Measurements from ENCODE around the gene CWH43.
"Not testable (repeated sequence)": the region's sequence is repeated elsewhere in the genome, so short reads cannot be mapped to it uniquely, and the experiment has no call there.

CWH43 gene

DNA sequence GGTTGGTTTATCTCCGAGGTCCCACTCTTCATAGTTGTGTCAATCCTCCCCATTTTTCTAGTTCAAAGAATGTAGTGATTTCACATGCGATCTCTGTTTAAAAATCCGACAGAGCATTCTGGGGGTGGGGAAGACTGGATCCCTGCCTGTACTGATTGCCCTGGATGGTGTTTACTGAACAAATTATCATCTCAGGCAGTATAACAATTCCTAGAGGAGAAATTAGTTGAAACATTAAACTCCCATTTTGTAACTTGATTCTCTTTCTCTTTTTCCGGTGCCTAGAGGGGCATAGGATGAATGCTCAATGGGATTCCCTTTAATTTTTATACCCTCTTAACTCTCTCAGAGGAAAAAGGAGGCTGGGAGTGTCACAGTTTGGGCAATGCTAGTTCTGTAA is 10.0 kb upstream of the CWH43 start:
- no peak for DNase-seq (ENCODE audit: low read depth)

DNA sequence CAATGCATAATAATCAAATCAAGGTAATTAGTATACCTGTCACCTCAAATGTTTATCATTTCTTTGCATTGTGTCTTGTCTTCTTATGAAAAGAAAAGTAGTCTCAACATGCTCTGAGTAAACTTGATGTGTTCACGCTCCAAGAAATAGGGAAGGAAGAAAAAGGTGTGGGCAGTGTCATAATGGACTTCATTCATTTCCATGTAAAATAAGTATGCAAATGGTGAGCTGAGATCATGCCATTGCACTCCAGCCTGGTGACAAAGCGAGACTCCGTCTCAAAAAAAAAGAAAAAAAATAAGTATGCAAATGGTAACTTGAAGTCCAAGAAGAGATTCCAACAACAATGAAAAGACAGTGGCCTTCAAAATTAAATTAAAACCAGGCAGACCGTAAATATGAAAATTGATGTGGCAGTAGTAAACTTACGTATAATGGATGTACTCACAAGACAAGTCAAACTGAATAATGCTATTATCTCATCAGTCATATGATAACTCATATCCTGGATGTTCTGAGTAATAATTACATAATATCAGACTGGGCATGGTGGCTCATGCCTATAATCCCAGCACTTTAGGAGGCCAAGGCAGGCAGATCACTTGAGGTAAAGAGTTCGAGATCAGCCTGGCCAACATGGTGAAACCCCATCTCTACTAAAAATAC is 6.0 kb upstream of the CWH43 start:
- DNase-seq (ENCODE audit: low read depth), result no peak

DNA sequence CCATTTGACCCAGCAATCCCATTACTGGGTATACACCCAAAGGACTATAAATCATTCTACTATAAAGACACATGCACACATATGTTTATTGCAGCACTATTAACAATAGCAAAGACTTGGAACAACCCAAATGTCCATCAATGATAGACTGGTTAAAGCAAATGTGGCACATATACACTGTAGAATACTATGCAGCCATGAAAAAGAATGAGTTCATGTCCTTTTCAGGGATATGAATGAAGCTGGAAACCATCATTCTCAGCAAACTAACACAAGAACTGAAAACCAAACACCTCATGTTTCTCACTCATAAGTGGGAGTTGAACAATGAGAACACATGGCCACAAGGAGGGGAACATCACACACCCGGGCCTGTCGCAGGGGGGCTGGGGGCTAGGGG is 2.1 kb upstream of the CWH43 start:
- DNase-seq (ENCODE audit: low read depth), result not testable (repeated sequence)

DNA sequence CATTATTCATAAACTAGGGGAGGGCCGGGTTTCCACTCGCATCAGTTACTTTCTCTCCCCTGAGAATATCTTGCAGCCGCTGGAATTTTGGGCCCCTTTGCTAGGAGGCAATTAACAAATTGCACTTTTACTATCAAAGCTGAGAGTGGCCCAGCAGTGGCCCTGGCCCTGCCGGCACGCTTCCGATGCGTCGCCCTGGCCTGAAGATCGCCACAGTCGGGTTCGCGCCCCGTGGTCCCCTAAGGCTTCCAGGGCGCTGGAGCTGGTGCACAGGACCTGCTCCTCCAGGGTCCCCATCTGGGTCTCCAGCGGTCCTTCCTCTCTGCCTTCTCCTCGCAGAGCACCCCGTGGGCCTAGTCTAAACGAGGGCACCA is 486 bp upstream of the CWH43 start:
- no peak for DNase-seq (ENCODE audit: low read depth)

DNA sequence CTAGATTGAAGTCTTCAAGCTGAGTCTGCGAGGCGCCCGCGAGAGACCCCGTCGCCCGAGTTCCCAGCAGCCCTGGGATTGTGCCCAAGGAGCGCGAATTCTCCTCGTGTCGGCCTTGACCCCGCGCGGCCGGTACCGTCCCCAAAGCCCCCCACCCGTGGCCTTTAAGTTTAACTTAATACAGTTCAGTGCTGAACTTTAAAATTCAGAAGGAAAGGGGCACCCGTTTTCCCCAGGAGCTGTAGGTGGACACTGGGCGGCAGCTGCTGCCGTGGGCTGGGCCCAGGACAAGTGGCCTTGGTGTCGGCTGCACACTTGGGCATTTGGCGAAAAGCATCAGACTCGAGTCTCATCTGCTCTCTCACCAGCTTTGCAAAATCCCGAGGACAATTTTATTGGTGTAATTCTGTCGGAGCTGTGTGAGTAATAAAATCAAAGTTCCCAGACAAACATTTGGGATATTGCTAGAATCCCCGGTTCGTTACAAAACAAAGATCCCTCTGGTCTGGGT is 634 bp downstream of the CWH43 start:
- DNase-seq (ENCODE audit: low read depth), result no peak

DNA sequence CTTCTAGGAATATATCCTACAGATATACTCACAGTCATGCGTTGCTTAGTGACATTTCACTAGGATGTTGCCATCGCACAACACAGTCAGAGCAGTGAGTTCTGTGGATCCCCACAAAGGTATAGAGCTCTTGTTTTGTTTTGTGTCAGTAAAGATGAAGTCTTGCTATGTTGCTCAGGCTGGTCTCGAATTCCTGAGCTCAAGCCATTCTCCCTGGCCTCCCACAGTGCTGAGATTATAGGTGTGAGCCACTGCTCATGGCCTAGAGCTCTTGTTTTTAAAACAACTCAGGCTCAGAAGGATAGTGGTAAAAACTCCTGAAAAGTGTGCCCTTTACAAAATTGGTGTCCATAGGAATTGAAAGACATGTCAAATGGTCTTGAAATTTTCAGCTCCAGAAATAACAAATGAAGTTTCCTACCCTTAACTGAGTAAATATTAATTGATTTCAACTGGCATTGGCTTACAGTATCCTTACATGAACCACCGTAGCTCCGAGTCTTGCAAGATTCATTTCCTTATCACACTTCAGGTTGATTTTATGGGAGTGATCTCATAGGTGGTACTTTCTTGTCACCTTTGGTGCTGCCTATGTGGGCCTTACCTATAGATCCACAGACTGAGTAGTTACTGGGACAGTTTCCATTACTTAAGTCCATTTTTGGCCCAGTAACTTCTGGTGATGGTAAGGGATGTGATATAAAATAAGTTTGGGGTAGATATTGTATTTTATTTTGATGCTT is 3.6 kb downstream of the CWH43 start:
- DNase-seq (ENCODE audit: low read depth), result no peak

DNA sequence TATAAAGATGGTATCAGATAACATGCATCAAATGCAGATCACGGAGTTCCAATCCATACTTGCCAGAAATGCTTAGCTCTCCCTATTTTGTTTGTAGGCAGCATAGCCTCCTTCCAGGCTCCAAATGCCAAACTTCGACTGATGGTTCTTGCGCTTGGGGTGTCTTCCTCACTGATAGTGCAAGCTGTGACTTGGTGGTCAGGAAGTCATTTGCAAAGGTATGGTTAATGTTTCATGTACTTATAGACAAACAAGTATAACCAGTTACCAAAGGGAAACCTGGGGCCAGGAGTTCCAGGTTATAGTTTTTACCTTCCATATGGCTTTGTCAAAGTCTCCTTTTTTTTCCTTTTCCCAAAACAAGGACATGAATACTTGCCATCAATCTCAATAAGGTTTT is 5.3 kb downstream of the CWH43 start:
- no peak for DNase-seq (ENCODE audit: low read depth)

DNA sequence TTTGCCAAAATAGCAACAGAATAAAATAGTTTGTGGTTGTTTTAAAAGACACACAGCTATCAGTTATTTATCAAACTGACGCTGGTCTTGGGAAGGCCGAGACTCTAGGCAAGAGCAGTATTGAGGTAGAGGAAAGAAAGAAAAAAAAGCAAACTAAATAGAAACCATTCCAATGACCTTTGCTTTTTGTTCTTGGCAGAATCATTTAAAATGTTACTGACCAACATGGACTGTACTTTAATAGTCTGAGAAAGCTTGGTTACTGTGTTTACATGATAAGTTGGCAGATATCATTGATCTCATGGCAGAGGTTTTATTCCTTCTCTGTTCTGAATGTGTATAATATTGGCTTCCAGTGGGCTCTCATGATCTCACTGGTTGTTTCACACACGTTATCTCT is 11.9 kb downstream of the CWH43 start:
- DNase-seq (ENCODE audit: low read depth), result no peak

DNA sequence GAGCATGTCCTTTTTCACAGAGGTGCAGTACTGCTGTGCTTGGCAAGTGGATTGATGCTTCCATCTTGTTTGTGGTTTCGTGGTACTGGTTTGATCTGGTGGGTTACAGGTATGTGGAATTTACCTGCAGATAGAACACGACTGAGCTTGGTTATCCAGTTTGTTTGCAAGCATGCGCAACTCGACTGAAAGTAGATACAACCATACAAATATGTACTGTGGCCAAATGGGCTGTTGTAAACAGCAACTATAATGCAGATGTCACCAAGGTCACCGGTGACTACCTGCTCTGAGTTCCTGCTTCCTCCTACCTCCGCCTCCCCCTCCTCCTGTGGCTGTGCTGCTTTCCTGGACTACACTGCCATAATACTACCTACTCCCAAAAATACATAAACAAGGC is 12.4 kb downstream of the CWH43 start:
- DNase-seq (ENCODE audit: low read depth), result no peak

DNA sequence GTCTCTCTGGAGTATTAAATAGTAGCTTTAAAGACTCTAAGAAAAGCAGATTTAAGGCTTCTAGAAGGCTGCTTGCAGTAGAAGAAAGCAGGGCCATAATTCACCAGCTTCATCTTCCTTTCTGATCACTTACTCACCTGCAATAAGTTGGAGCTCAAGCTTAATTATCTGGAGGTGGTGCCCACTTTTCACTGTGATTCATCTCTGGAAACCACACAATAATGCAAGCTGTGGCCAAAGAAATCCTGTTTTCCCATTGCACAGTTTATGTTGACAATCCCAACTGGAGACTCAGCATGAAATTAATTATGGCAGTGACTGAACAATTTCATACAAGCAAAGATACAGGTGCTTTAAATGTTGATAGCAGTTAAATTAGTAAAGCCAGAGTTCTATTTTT is 14.7 kb downstream of the CWH43 start:
- no peak for DNase-seq (ENCODE audit: low read depth)

DNA sequence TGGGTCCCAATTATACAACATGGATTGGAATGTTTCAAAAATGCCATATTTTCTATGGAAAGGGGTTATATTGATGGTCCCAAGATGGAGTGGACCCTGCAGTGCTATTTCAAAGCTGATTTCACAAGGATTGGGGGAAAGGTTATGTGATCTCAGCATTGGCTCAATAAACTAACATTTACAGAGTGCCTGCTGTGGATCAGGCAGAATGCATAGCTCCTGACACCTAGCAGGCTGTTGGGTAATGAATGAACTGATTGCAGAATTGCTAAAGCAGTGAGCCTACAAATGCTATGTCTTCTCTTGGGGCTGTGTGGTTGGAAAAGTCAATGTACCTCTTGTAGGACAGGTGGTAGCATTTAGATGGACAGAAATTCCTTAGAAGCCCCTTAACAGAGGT is 16.9 kb downstream of the CWH43 start:
- no peak for DNase-seq (ENCODE audit: low read depth)

DNA sequence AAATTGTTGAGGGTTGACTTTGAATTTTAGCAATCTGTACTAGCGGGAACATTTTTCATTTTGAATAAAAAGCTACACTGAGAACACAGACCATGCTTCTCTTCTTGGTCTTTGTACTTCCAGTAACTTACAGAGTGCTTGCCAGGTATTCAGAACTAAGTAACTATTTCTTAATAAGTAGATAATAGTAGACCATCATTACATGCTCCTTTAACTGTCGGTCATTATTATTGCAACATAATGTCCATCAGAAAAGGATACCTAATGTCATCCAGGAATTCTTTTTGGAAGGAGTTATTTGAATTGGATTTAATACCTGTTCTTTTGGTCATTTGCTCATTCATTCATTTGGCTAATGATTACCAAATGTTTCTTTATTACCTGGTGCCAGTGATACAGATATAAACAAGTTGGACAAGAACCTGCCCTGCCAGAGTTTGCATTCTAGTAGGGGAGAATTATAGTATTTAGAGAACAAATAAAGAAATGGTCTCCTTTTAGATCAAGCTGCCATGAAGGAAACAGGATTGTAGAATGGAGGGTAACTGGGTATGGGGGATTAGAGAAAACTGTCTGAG is 32.7 kb downstream of the CWH43 start:
- DNase-seq (ENCODE audit: low read depth), result no peak

DNA sequence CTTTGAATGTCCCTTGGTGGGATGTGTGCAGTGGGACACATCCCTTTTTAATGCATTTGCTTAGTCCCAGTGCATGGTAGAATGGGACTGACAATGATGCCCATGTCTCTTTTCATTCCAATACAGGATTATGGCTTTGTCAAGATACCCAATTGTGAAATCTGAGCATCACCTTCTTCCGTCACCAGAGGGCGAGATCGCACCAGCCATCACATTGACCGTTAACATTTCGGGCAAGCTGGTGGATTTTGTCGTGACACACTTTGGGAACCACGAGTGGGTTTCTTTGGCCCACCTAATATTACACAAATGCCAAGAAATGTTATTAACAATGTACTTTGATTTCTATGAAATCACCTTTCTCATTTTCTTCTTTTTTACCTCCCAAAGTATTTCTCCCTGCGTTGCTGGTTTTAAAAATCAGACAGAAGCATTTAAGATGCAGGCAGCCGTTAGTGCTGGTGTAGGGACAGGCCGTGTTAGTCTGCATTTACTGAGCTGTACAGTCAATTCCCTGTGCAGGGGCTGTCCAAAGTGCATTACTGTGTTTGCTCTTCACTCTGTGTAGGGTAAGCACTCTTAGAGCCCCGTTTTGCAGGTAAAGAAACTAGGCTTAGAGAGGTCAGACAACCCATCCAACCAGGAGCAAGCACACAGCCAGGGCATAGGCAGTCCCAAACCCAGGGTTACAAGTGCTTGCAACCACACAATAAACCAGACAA is 46.5 kb downstream of the CWH43 start:
- DNase-seq (ENCODE audit: low read depth), result no peak

DNA sequence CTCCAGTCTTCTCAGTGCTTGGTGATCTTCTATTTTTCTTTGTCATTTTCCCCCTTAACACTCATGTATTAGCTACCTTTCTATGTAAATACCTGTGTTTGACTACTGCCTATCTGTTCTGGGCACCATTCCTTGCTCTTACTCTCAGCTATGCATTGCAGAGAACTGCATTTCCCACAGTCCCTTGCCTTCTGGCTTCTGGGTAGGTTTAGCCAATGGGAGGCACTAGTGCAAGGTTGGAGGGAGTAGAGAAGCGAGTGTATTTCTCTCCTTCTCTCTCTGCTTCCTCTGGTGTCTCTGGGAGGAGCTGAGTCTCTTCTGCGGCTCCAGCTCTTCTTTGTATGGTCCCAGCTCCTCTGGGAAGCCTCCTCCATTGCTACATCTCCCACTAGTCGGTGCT is 50.5 kb downstream of the CWH43 start:
- DNase-seq (ENCODE audit: low read depth), result no peak

DNA sequence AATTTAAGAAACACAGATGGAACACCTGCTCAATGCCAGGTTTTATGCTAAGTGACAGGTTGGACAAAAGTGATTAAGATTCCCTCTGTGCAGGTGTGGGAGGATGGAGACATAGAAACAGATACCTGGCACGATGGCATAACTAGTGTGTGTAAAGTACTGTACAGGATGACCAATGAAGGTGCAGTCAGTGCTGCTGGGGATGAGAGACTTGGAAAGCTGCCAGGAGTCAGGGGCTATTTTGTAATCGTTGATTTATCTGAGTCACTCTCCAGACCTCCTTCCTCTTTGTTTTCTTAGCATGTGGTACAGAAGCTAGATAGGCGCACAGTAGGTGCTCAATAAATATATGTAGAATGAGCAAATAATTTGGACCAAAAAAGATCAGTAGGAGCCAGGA is 58.2 kb downstream of the CWH43 start:
- DNase-seq (ENCODE audit: low read depth), result no peak

DNA sequence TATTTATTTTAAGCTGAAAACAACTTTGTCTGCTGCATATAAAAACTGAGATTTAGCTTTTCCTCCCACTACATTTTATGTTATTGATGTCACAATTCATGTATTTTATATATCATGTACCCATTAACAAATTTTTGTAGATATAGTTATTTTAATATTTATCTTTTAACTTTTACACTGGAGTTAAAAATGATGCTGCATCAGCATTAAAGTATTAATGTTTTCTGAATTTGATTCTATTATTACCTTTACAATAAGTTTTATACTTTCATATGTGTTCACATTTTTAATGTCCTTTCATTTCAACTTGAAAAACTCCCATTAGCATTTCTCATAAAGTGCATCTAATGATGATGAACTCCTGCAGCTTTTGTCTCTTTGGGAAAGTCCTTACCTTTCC is 72.2 kb downstream of the CWH43 start:
- no peak for DNase-seq (ENCODE audit: low read depth)

DNA sequence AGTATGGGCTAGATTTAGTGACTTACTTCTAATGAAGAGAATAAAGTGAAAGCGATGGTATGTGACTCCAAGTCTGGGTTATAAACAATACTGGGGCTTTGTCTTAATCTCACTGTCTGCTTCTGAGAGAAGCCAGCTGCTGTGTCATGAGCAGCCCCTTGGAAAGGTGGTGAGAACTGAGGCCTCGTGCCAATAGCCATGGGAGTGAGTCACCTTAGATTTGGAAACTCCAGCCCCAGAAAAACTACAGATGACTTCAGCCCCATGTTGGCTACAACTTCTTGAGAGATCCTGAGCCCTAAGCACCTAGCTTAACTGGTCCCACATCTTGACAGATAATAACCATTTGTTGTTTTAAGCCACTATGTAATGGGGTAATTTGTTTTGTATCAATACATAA is 77.6 kb downstream of the CWH43 start:
- no peak for DNase-seq (ENCODE audit: low read depth)

DNA sequence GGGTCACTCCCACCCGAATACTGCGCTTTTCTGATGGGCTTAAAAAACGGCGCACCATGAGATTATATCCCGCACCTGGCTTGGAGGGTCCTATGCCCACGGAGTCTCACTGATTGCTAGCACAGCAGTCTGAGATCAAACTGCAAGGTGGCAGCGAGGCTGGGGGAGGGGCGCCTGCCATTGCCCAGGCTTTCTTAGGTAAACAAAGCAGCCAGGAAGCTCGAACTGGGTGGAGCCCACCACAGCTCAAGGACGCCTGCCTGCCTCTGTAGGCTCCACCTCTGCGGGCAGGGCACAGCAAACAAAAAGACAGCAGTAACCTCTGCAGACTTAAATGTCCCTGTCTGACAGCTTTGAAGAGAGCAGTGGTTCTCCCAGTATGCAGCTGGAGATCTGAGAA is 86.1 kb downstream of the CWH43 start:
- not testable (repeated sequence) for DNase-seq (ENCODE audit: low read depth)

DNA sequence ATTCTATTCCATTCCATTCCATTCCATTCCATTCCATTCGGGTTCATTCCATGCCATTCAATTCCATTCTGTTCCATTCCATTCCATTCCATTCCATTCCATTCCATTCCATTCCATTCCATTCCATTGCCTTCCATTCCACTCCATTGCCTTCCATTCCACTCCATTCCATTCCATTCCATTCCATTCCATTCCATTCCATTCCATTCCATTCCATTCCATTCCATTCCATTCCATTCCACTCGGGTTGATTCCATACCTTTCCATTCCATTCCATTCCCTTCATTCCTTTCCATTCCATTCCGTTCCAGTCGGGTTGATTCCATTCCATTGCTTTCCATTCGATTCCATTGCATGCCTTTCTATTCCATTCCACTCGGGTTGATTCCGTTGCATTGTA is 105.8 kb downstream of the CWH43 start:
- DNase-seq (ENCODE audit: low read depth), result not testable (repeated sequence)

DNA sequence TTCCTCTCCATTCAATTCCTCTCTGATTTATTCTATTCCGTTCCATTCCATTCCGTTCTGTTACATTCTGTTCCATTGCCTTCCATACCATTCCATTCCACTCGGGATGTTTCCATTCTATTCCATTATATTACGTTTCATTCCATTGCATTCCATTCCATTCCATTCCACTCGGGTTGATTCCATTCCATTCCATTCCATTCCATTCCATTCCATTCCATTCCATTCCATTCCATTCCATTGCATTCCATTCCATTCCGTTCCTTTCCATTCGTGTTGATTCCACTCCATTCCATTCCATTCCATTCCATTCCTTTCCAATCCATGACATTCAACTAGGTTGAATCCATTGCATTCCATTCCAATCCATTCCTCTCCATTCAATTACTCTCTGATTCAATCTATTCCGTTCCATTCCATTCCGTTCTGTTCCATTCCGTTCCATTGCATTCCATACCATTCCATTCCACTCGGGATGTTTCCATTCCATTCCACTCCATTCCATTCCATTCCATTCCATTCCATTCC is 106.6 kb downstream of the CWH43 start:
- not testable (repeated sequence) for DNase-seq (ENCODE audit: low read depth)

DNA sequence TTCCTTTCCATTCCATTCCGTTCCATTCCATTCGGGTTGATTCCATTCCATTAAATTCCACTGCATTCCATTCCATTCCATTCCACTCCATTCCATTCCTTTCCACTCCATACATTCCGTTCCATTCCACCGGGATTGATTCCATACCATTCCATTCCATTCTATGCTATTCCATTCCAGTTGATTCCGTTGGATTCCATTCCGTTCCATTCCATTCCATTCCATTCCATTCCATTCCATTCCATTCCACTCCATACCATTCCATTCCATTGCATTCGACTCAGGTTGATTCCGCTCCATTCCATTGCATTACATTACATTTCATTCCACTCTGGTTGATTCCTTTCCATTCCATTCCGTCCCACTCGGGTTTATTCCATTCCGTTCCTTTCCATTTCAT is 110.1 kb downstream of the CWH43 start:
- DNase-seq (ENCODE audit: low read depth), result not testable (repeated sequence)

DNA sequence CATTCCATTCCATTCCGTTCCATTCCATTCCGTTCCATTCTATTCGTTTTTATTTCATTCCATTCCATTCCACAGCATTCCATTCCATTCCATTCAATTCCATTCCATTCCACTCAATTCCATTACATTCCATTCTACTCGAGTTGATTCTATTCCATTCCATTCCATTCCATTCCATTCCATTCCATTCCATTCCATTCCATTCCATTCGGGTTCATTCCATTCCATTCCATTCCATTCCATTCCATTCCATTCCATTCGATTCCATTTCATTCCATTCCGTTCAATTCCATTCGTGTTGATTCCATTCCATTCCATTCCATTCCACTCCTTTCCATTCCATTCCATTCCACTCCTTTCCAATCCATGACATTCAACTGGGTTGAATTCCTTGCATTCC is 110.6 kb downstream of the CWH43 start:
- DNase-seq (ENCODE audit: low read depth), result not testable (repeated sequence)

DNA sequence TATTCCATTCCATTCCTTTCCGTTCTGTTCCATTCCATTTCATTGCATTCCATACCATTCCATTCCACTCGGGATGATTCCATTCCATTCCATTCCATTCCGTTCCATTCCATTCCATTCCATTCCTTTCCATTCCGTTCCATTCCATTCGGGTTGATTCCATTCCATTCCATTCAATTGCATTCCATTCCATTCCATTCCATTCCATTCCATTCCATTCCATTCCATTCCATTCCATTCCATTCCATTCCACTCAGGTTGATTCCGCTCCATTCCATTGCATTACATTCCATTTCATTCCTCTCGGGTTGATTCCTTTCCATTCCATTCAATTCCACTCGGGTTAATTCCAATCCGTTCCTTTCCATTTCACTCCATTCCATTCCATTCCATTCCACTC is 111.0 kb downstream of the CWH43 start:
- not testable (repeated sequence) for DNase-seq (ENCODE audit: low read depth)
